Astrocyte of the cerebellum (primary cell): ENCODE results near the gene DMPK.
A peak's percentile ranks its signal among the peaks of the same experiment; 100 is the strongest.

Experiments
- DNase-seq: peaks from one replicate; pipeline ENCODE4 v3.0.0-alpha.2; 2011; ENCODE audit warnings: low read depth
- H3K4me3 ChIP-seq: 2 replicates; pipeline ENCODE4 v1.5.1; 2011; ENCODE audit warnings: mild to moderate bottlenecking, low read depth, low read length, moderate library complexity
- in situ Hi-C: cut with HindIII; loops from 2 replicates; pipeline ENCODE4 v1.10.0; 2017; ENCODE audit warnings: low sequenced_read_pairs
- TF ChIP-seq, protein P1 (sequence below): IDR thresholded peaks from 2 replicates; pipeline ENCODE4 v1.5.1; 2012; ENCODE audit warnings: low read length, low read depth, moderate library complexity, mild to moderate bottlenecking; ENCODE audit errors: missing control alignments

Gene DMPK

GRCh38 chr19:45774765-45775164 lies 7.5 kb downstream of the DMPK start:
- DNase-seq: no peak
- TF ChIP-seq, protein P1, sequence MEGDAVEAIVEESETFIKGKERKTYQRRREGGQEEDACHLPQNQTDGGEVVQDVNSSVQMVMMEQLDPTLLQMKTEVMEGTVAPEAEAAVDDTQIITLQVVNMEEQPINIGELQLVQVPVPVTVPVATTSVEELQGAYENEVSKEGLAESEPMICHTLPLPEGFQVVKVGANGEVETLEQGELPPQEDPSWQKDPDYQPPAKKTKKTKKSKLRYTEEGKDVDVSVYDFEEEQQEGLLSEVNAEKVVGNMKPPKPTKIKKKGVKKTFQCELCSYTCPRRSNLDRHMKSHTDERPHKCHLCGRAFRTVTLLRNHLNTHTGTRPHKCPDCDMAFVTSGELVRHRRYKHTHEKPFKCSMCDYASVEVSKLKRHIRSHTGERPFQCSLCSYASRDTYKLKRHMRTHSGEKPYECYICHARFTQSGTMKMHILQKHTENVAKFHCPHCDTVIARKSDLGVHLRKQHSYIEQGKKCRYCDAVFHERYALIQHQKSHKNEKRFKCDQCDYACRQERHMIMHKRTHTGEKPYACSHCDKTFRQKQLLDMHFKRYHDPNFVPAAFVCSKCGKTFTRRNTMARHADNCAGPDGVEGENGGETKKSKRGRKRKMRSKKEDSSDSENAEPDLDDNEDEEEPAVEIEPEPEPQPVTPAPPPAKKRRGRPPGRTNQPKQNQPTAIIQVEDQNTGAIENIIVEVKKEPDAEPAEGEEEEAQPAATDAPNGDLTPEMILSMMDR: no peak
- H3K4me3 ChIP-seq: no peak overlapping the region
- in situ Hi-C loops: no loop called here

GRCh38 chr19:45773384-45773783 lies 8.9 kb downstream of the DMPK start:
- in situ Hi-C loops: no loop called here

GRCh38 chr19:45772912-45773311 lies 9.4 kb downstream of the DMPK start:
- TF ChIP-seq, protein P1: no peak
- H3K4me3 ChIP-seq: no peak overlapping the region
- in situ Hi-C loops: no loop called here
- no peak for DNase-seq

More at GRCh38 chr19:45773384-45773783, 8.9 kb downstream of the DMPK start:
- DNase-seq: no peak
- TF ChIP-seq, protein P1: no peak
- H3K4me3 ChIP-seq: no peak overlapping the region

GRCh38 chr19:45772130-45772840 lies 10.0 kb downstream of the DMPK start:
- TF ChIP-seq, protein P1: no peak
- DNase-seq: no peak
- H3K4me3 ChIP-seq: no peak overlapping the region
- in situ Hi-C loops: no loop called here

GRCh38 chr19:45771311-45771933 lies 10.9 kb downstream of the DMPK start:
- in situ Hi-C loops: no loop called here
- no peak for DNase-seq
- TF ChIP-seq, protein P1: no peak
- H3K4me3 ChIP-seq: no peak overlapping the region

DNA sequence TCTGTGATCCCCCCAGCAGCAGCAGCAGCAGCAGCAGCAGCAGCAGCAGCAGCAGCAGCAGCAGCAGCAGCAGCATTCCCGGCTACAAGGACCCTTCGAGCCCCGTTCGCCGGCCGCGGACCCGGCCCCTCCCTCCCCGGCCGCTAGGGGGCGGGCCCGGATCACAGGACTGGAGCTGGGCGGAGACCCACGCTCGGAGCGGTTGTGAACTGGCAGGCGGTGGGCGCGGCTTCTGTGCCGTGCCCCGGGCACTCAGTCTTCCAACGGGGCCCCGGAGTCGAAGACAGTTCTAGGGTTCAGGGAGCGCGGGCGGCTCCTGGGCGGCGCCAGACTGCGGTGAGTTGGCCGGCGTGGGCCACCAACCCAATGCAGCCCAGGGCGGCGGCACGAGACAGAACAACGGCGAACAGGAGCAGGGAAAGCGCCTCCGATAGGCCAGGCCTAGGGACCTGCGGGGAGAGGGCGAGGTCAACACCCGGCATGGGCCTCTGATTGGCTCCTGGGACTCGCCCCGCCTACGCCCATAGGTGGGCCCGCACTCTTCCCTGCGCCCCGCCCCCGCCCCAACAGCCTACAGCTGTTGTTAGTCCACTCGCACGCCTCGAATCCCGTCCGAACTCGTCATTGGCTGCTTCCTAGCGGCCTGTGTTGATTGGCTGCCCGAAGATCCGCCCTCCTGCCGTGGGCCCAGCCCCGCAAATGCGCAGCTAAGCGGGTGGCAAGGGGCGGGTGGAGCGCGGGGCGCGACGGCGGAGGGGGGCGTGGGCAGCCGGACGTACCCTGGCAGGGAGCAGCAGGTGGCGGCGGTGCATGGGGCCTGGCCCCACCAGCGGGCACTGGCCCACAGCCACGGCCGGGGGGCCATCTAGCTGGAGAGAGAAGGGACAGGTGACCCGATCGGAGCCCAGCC lies 11.8 kb downstream of the DMPK start:
- TF ChIP-seq, protein P1: peak; percentile 83
- in situ Hi-C loops: no loop called here
- H3K4me3 ChIP-seq: peak overlapping the region; percentile 77
- DNase-seq: peak; percentile 93
